IMR-90 (cell line): ENCODE measurements around the gene CHAT. TPM values are rescaled to one million over a fixed set of nuclear protein-coding genes. Genes with fewer than 3 reads are reported as not detected.

Experiments used
- ATAC-seq: fragments of 200-7000 bp; cut with Tn5 transposase; 2 replicates; pipeline ENCODE4 v1.9.1; 2020; ENCODE audit warnings: low read depth, mild to moderate bottlenecking, moderate library complexity
- BruUV-seq: library from RNA; stranded (reverse); fragments of 400-500 nt; replicated peaks from 2 replicates; lab custom pipeline; 2021; lab: Mats Ljungman, UMichigan
- CTCF ChIA-PET: fragments of 300-600 bp; formaldehyde crosslinking; extraction: SDS; loops from one replicate; lab custom pipeline; 2021; ENCODE audit warnings: antibody characterized with exemption; lab: Yijun Ruan, JAX
- POLR2A ChIA-PET: fragments of 300-600 bp; sonication (Branson Sonifier 250); formaldehyde crosslinking; loops from one replicate; lab custom pipeline; 2022; ENCODE audit warnings: antibody characterized with exemption; ENCODE audit not compliant: unreplicated experiment; lab: Charles Lee
- DNase-seq: peaks from one replicate; pipeline ENCODE4 v3.0.0; 2013
- H2AFZ ChIP-seq: replicated peaks from 2 replicates; pipeline ENCODE3; 2013; ENCODE audit warnings: low read length, mild to moderate bottlenecking; ENCODE audit not compliant: poor library complexity
- H2AK5ac ChIP-seq: 2 replicates; pipeline ENCODE4 v1.6.1; 2013; ENCODE audit warnings: low read depth, low read length, inconsistent platforms
- H2AK9ac ChIP-seq: replicated peaks from 2 replicates; pipeline ENCODE3; 2013; ENCODE audit warnings: mild to moderate bottlenecking, low read depth, low read length, moderate library complexity; ENCODE audit not compliant: poor library complexity
- H2BK120ac ChIP-seq: 2 replicates; pipeline ENCODE4 v1.6.1; 2013; ENCODE audit warnings: low read depth, low read length, inconsistent platforms
- H2BK15ac ChIP-seq: 3 replicates; pipeline ENCODE4 v1.6.1; 2013; ENCODE audit warnings: low read depth, low read length, inconsistent platforms
- H2BK20ac ChIP-seq: 2 replicates; pipeline ENCODE4 v1.6.1; 2013; ENCODE audit warnings: low read depth, mild to moderate bottlenecking, inconsistent platforms, low read length, moderate library complexity
- H2BK5ac ChIP-seq: 2 replicates; pipeline ENCODE4 v1.6.1; 2013; ENCODE audit warnings: mild to moderate bottlenecking, low read depth, low read length, inconsistent platforms; ENCODE audit not compliant: poor library complexity, severe bottlenecking
- H3K14ac ChIP-seq: replicated peaks from 2 replicates; pipeline ENCODE4 v1.6.1; 2013; ENCODE audit warnings: low read depth, low read length, inconsistent platforms
- H3K18ac ChIP-seq: 2 replicates; pipeline ENCODE4 v1.6.1; 2013; ENCODE audit warnings: low read depth, low read length, control low read depth
- H3K23ac ChIP-seq: 2 replicates; pipeline ENCODE4 v1.6.1; 2013; ENCODE audit warnings: low read depth, low read length, inconsistent platforms
- H3K27ac ChIP-seq: 2 replicates; pipeline ENCODE4 v1.5.1; 2013; ENCODE audit warnings: mild to moderate bottlenecking, control low read depth, low read length; ENCODE audit not compliant: insufficient read depth
- H3K27me3 ChIP-seq: 2 replicates; pipeline ENCODE4 v1.6.1; 2013; ENCODE audit warnings: low read length; ENCODE audit not compliant: control insufficient read depth, insufficient read depth
- H3K36me3 ChIP-seq: 2 replicates; pipeline ENCODE4 v1.6.1; 2013; ENCODE audit warnings: low read length, mixed read lengths; ENCODE audit not compliant: control insufficient read depth, insufficient read depth
- H3K4ac ChIP-seq: 2 replicates; pipeline ENCODE4 v1.6.1; 2013; ENCODE audit warnings: low read depth, low read length, inconsistent platforms
- H3K4me1 ChIP-seq: 2 replicates; pipeline ENCODE4 v1.6.1; 2013; ENCODE audit warnings: low read length, mixed read lengths; ENCODE audit not compliant: control insufficient read depth, insufficient read depth
- H3K4me2 ChIP-seq: 2 replicates; pipeline ENCODE4 v1.6.1; 2013; ENCODE audit warnings: low read depth, mild to moderate bottlenecking, control low read depth, low read length, moderate library complexity
- H3K4me3 ChIP-seq: 2 replicates; pipeline ENCODE4 v1.5.1; 2013; ENCODE audit warnings: low read depth, mild to moderate bottlenecking, control low read depth, low read length, moderate library complexity; ENCODE audit not compliant: insufficient read depth
- H3K56ac ChIP-seq: 2 replicates; pipeline ENCODE4 v1.6.1; 2013; ENCODE audit warnings: low read length, inconsistent platforms; ENCODE audit not compliant: insufficient read depth; ENCODE audit errors: extremely low read depth
- H3K79me1 ChIP-seq, 2 experiments: 2 replicates each; pipeline ENCODE4 v1.6.1; 2013; ENCODE audit warnings: low read length in 2 of 2, inconsistent platforms in 1 of 2, low read depth in 1 of 2
- H3K9ac ChIP-seq: 2 replicates; pipeline ENCODE4 v1.6.1; 2013; ENCODE audit warnings: low read depth, low read length, control low read depth
- H3K9me1 ChIP-seq: 2 replicates; pipeline ENCODE4 v1.6.1; 2013; ENCODE audit warnings: low read length, inconsistent platforms; ENCODE audit not compliant: insufficient read depth
- H3K9me3 ChIP-seq: 2 replicates; pipeline ENCODE4 v1.6.1; 2013; ENCODE audit warnings: low read length; ENCODE audit not compliant: control insufficient read depth, insufficient read depth
- H4K20me1 ChIP-seq: 2 replicates; pipeline ENCODE4 v1.6.1; 2013; ENCODE audit warnings: low read length, inconsistent platforms; ENCODE audit not compliant: insufficient read depth
- H4K5ac ChIP-seq: 2 replicates; pipeline ENCODE4 v1.6.1; 2013; ENCODE audit warnings: mild to moderate bottlenecking, low read depth, low read length, control low read depth
- H4K8ac ChIP-seq, 2 experiments: 2 replicates each; pipeline ENCODE4 v1.6.1; 2013; ENCODE audit warnings: low read depth in 2 of 2, low read length in 2 of 2, control low read depth in 1 of 2, inconsistent platforms in 1 of 2
- H4K91ac ChIP-seq: 2 replicates; pipeline ENCODE4 v1.6.1; 2013; ENCODE audit warnings: low read depth, low read length, inconsistent platforms; ENCODE audit not compliant: insufficient read depth
- BHLHE40 ChIP-seq: fragments of 150-350 bp; IDR thresholded peaks from 2 replicates; pipeline ENCODE4 v1.6.1; 2016; ENCODE audit warnings: mild to moderate bottlenecking, low read depth, low read length
- CEBPB ChIP-seq: IDR thresholded peaks from 2 replicates; pipeline ENCODE4 v1.6.1; 2012; ENCODE audit warnings: low read depth, low read length, improper control_type of control experiment
- FOS ChIP-seq: fragments of 150-350 bp; IDR thresholded peaks from 2 replicates; pipeline ENCODE4 v1.6.1; 2016; ENCODE audit warnings: low read depth, low read length
- MXI1 ChIP-seq: IDR thresholded peaks from 2 replicates; pipeline ENCODE4 v1.6.1; 2012; ENCODE audit warnings: low read depth, mild to moderate bottlenecking, low read length, moderate library complexity, borderline replicate concordance
- POLR2A ChIP-seq: IDR thresholded peaks from 2 replicates; pipeline ENCODE4 v1.6.1; 2012; ENCODE audit warnings: mild to moderate bottlenecking, low read depth, low read length
- RFX5 ChIP-seq: IDR thresholded peaks from 2 replicates; pipeline ENCODE4 v1.8.0; 2012; ENCODE audit warnings: low read depth, mild to moderate bottlenecking, low read length, moderate library complexity
- SMC3 ChIP-seq: fragments of 150-350 bp; IDR thresholded peaks from 2 replicates; pipeline ENCODE4 v1.6.1; 2016; ENCODE audit warnings: low read depth, mild to moderate bottlenecking, antibody characterized with exemption, low read length, moderate library complexity
- USF2 ChIP-seq: fragments of 150-350 bp; IDR thresholded peaks from 2 replicates; pipeline ENCODE4 v1.6.1; 2017; ENCODE audit warnings: mild to moderate bottlenecking, antibody characterized with exemption, low read length, low read depth
- WGBS, 2 experiments: methylation state at CpG; one replicate each; pipeline versions ENCODE4 v1.1.5 to v1.1.7; 2013; ENCODE audit warnings: missing lambda C conversion rate in 2 of 2; ENCODE audit not compliant: insufficient read length in 1 of 2; ENCODE audit errors: extremely low coverage in 2 of 2; 5-methylcytosine and 5-hydroxymethylcytosine counted together
- dilution Hi-C: fragments of 300-500 bp; cut with HindIII; formaldehyde crosslinking; loops from one replicate; pipeline ENCODE4 v1.14.3; 2018; ENCODE audit warnings: low sequenced_read_pairs; ENCODE audit not compliant: unreplicated experiment
- in situ Hi-C: fragments of 300-500 bp; cut with MboI; formaldehyde crosslinking; loops from 3 replicates; pipeline ENCODE4 v1.14.3; 2019; ENCODE audit warnings: low sequenced_read_pairs, inconsistent platforms, mixed read lengths
- intact Hi-C: fragments of 100-400 bp; cut with micrococcal nuclease; formaldehyde crosslinking; loops from 2 replicates; pipeline ENCODE4 v1.10.0; 2022
- polyA plus RNA-seq, 3 experiments: library from polyadenylated mRNA; depleted of rRNA; stranded (reverse); fragments of >200 nt; gene quantifications; 2 replicates each; pipeline ENCODE4 v1.2.3, GENCODE V29; 2012; ENCODE audit warnings: low replicate concordance in 1 of 3
- total RNA-seq: library from RNA; depleted of rRNA; stranded (reverse); fragments of >200 nt; gene quantifications from 2 replicates; pipeline ENCODE4 v1.2.3, GENCODE V29; 2012

Gene CHAT
- total and polyA plus RNA-seq, 2 of the 4 experiments (the other 2 are of a cell fraction): not detected

GRCh38 chr10:49620841-49621378 is 7.1 kb downstream of the CHAT start:
- CTCF ChIA-PET: no interaction called here

More at GRCh38 chr10:49620841-49621378, 7.1 kb downstream of the CHAT start:
- Histone ChIP-seq H2BK5ac (no peak overlapping the region), H2BK120ac (no peak overlapping the region), H4K20me1 (no peaks in the 10 kb centered on the region), H3K27me3 (peaks cover 44% of the 10 kb centered on the region), H4K8ac (no peak overlapping the region), H2AK9ac (no peak overlapping the region), H2BK15ac (no peak overlapping the region), H2AFZ (no peak overlapping the region), H4K91ac (no peak overlapping the region), H3K14ac (no peak overlapping the region), H3K4me2 (no peak overlapping the region), H3K4ac (no peak overlapping the region), H2AK5ac (no peak overlapping the region), H3K18ac (no peak overlapping the region), H3K4me1 (no peaks in the 10 kb centered on the region), H3K9ac (no peak overlapping the region), H3K23ac (no peak overlapping the region), H2BK20ac (no peak overlapping the region), H3K4me3 (no peak overlapping the region), H3K56ac (no peak overlapping the region), H3K9me1 (0 out of 2 replicates have a peak, but pooled peaks cover 2% of the 10 kb centered on the region), H4K5ac (no peak overlapping the region), H3K79me1 (no peaks in the 10 kb centered on the region), H3K9me3 (no peaks in the 10 kb centered on the region), H3K36me3 (no peaks in the 10 kb centered on the region), H3K27ac (no peak overlapping the region)
- ATAC-seq (no peak), DNase-seq (no peak)
- BruUV-seq: no TSS peak
- intact Hi-C loops (no loop called here), in situ Hi-C loops (no loop called here), dilution Hi-C loops (no loop called here)
- WGBS, 2 experiments: no CpG with 5 or more reads among the region's 6 CpGs
- TF ChIP-seq RFX5 (no peak), SMC3 (no peak), BHLHE40 (no peak), CEBPB (no peak), MXI1 (no peak), USF2 (no peak), POLR2A (no peak), FOS (no peak)
- POLR2A ChIA-PET: no interaction called here
